ENCODE data around the gene HRAS. TPM values are rescaled to one million over a fixed set of nuclear protein-coding genes. Genes with fewer than 3 reads are reported as not detected.

HRAS gene
- total RNA-seq, 1 experiment from 2014 or later: 104 TPM

GRCh38 chr11:545171-545570, 9.8 kb upstream of the HRAS start:
- peaks cover 0 to 10% of the 10 kb centered on the region in 2 experiments; a peak in 2 of 4 replicates for H3K4me1 ChIP-seq (ENCODE audit: control insufficient read depth in 1 of 2, insufficient read depth in 2 of 2, low read length in 2 of 2)
- H3K4me2 ChIP-seq (ENCODE audit: low read length): no peak overlapping the region
- H2AFZ ChIP-seq (ENCODE audit: low read depth, low read length, poor library complexity, severe bottlenecking): no peak overlapping the region
- ATAC-seq: no peak
- TF ChIP-seq YY1 (IDR thresholded peaks at IDR 0.05; ENCODE audit: extremely low read depth, insufficient replicate concordance, low read depth, low read length): no peak
- no peak for TF ChIP-seq SIN3A (IDR thresholded peaks at IDR 0.05; ENCODE audit: low read depth)
- no peak for TF ChIP-seq CTCF (IDR thresholded peaks at IDR 0.05 in 2 of 3, conservative IDR thresholded peaks at IDR 0.05 in 1 of 3; ENCODE audit: borderline replicate concordance in 1 of 3, insufficient read depth in 1 of 3, low read depth in 2 of 3, low read length in 2 of 3)
- no peak for TF ChIP-seq ZFX (IDR thresholded peaks at IDR 0.05)
- no peak for TF ChIP-seq CEBPB (IDR thresholded peaks at IDR 0.05; ENCODE audit: low read depth)
- no peak for TF ChIP-seq ZNF274 (IDR thresholded peaks at IDR 0.05; ENCODE audit: low read depth, low read length)
- no peak for TF ChIP-seq POLR2A (IDR thresholded peaks at IDR 0.05; ENCODE audit: borderline replicate concordance, extremely low read depth, insufficient read depth, insufficient read length)
- no peak for TF ChIP-seq REST (IDR thresholded peaks at IDR 0.05; ENCODE audit: low read depth)
- TF ChIP-seq FOSL1 (IDR thresholded peaks at IDR 0.05; ENCODE audit: low read depth): no peak
- no peak for TF ChIP-seq EGR1 (IDR thresholded peaks at IDR 0.05; ENCODE audit: low read depth)
- no peak for TF ChIP-seq JUND (IDR thresholded peaks at IDR 0.05)
- TF ChIP-seq POLR2AphosphoS5 (IDR thresholded peaks at IDR 0.05; ENCODE audit: low read depth, low read length): no peak
- TF ChIP-seq RAD21 (IDR thresholded peaks at IDR 0.05; ENCODE audit: low read depth): no peak
- no peak for TF ChIP-seq TCF7L2 (IDR thresholded peaks at IDR 0.05; ENCODE audit: borderline replicate concordance, extremely low read depth, insufficient read depth, insufficient read length)
- no peak for TF ChIP-seq MAX (IDR thresholded peaks at IDR 0.05)
- no peak for TF ChIP-seq SP1 (IDR thresholded peaks at IDR 0.05; ENCODE audit: low read depth)
- no peaks in the 10 kb centered on the region for H3K36me3 ChIP-seq (ENCODE audit: control insufficient read depth in 1 of 2, insufficient read depth in 2 of 2, low read length in 2 of 2)
- CTCF ChIA-PET: no interaction called here
- no peaks in the 10 kb centered on the region for H3K79me2 ChIP-seq (ENCODE audit: insufficient read depth, low read length)
- BruUV-seq (replicated peaks): no TSS peak
- no peak overlapping the region for H3K4me3 ChIP-seq (replicated peaks in 1 of 2; ENCODE audit: low read depth in 1 of 2, low read length in 2 of 2)
- H3K9me2 ChIP-seq (ENCODE audit: insufficient read depth): no peaks in the 10 kb centered on the region
- H3K9me3 ChIP-seq (ENCODE audit: control insufficient read depth in 1 of 2, insufficient read depth in 1 of 2, low read depth in 1 of 2, low read length in 2 of 2): no peaks in the 10 kb centered on the region
- RAD21 ChIA-PET (ENCODE audit: low non-redundant PET in 1 of 2, low total read pairs in 2 of 2, uncharacterized antibody in 2 of 2, unreplicated experiment in 2 of 2): no interaction called here
- no peaks in the 10 kb centered on the region for H3K27me3 ChIP-seq (ENCODE audit: insufficient read depth, low read length)
- no peak overlapping the region for H3K27ac ChIP-seq (ENCODE audit: low read depth, low read length)
- intact Hi-C loops (cut with micrococcal nuclease): no loop called here
- H3K9ac ChIP-seq (ENCODE audit: low read length): no peak overlapping the region
- no peak for DNase-seq (ENCODE audit: low read depth, low spot score)
- H4K20me1 ChIP-seq (ENCODE audit: insufficient read depth): no peaks in the 10 kb centered on the region
- POLR2A ChIA-PET: no interaction called here

Data from HCT116 (cell line).